ENCODE measurements around the gene CEACAM21. TPM values are rescaled to one million over a fixed set of nuclear protein-coding genes. Genes with fewer than 3 reads are reported as not detected.

The CEACAM21 gene
- polyA plus RNA-seq, 1 of the 3 experiments (the other 2 are of a cell fraction) = not detected

DNA sequence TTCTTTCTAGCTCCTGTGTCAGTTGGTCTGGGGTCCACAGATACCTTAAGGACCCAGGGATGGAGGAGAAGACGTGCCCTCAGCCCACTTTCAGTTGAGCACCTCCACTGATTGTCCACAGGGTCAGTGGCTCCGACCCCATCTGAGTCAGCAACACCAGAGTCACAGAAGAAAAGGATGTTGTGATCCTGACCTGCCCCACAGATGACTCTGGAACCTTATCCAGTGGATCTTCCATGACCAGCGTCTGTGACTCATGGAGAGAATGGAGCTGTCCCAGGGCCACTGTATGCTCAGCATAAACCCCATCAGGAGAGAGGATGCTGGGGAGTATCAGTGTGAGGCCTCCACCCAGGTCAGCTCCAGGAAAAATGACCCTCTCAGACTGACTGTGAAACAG, 28.9 kb downstream of the CEACAM21 start (continued):
- TF ChIP-seq, protein P1, sequence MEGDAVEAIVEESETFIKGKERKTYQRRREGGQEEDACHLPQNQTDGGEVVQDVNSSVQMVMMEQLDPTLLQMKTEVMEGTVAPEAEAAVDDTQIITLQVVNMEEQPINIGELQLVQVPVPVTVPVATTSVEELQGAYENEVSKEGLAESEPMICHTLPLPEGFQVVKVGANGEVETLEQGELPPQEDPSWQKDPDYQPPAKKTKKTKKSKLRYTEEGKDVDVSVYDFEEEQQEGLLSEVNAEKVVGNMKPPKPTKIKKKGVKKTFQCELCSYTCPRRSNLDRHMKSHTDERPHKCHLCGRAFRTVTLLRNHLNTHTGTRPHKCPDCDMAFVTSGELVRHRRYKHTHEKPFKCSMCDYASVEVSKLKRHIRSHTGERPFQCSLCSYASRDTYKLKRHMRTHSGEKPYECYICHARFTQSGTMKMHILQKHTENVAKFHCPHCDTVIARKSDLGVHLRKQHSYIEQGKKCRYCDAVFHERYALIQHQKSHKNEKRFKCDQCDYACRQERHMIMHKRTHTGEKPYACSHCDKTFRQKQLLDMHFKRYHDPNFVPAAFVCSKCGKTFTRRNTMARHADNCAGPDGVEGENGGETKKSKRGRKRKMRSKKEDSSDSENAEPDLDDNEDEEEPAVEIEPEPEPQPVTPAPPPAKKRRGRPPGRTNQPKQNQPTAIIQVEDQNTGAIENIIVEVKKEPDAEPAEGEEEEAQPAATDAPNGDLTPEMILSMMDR (IDR thresholded peaks at IDR 0.05) = no peak
- no peak for TF ChIP-seq TCF12 (IDR thresholded peaks at IDR 0.05)
- no peak for TF ChIP-seq POLR2AphosphoS5 (IDR thresholded peaks at IDR 0.05; ENCODE audit: low read depth, low read length)
- TF ChIP-seq FOXJ3 (CRISPR knock-in tag; IDR thresholded peaks at IDR 0.05) = no peak
- no peak for TF ChIP-seq RCOR1 (IDR thresholded peaks at IDR 0.05; ENCODE audit: low read length)

DNA sequence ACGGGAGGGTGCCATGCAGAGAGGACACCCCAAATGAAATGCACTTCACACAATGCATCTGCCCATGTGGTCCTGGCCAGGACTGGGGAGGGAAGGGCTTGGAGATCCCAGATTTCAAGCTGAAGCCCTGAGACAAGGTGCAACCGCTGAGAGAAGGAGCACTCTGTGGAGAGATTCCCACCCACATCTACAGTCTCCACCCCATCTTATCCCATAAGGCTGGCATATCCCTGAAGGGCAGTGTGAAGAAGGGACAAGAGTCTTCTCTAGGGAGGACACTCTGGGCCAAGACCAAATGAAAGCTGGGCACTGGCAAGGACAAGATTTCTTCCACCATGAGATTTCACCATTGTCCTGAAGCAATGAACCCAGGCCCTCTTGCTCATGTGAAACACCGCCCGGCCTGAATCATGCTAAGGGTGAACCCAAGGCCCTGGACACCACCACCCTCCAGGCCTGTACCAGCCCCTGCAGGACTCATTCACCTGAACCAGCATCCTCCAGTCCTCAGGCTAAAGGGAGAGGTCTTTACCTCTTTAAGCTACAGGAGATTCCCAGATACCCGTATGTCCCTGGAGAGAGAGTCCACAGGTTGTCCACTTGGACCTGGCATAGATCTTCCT, 30.4 kb downstream of the CEACAM21 start:
- WGBS (ENCODE audit: low lambda C conversion rate) = 0% methylated on average over 5 of the region's 5 CpGs

More for the DNA sequence above, 30.4 kb downstream of the CEACAM21 start:
- POLR2A ChIA-PET = no interaction called here
- TF ChIP-seq, protein P1 (IDR thresholded peaks at IDR 0.05) = no peak
- TF ChIP-seq, protein P2, sequence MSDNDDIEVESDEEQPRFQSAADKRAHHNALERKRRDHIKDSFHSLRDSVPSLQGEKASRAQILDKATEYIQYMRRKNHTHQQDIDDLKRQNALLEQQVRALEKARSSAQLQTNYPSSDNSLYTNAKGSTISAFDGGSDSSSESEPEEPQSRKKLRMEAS (IDR thresholded peaks at IDR 0.05; ENCODE audit: low read depth) = no peak
- TF ChIP-seq, protein P3, sequence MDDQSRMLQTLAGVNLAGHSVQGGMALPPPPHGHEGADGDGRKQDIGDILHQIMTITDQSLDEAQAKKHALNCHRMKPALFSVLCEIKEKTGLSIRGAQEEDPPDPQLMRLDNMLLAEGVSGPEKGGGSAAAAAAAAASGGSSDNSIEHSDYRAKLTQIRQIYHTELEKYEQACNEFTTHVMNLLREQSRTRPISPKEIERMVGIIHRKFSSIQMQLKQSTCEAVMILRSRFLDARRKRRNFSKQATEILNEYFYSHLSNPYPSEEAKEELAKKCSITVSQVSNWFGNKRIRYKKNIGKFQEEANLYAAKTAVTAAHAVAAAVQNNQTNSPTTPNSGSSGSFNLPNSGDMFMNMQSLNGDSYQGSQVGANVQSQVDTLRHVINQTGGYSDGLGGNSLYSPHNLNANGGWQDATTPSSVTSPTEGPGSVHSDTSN (IDR thresholded peaks at IDR 0.05) = no peak
- TF ChIP-seq NRF1 (IDR thresholded peaks at IDR 0.05; ENCODE audit: low read depth, low read length) (no peak), MXI1 (IDR thresholded peaks at IDR 0.05; ENCODE audit: low read depth, low read length) (no peak), RCOR1 (IDR thresholded peaks at IDR 0.05; ENCODE audit: low read length) (no peak), CHD2 (IDR thresholded peaks at IDR 0.05; ENCODE audit: low read length, partially characterized antibody) (no peak), RXRA (IDR thresholded peaks at IDR 0.05; ENCODE audit: borderline replicate concordance, low read depth) (no peak), TCF12 (IDR thresholded peaks at IDR 0.05) (no peak), GATA2 (CRISPR knock-in tag; IDR thresholded peaks at IDR 0.05) (no peak), FOXM1 (IDR thresholded peaks at IDR 0.05; ENCODE audit: low read depth) (no peak)
- TF ChIP-seq, protein P4, sequence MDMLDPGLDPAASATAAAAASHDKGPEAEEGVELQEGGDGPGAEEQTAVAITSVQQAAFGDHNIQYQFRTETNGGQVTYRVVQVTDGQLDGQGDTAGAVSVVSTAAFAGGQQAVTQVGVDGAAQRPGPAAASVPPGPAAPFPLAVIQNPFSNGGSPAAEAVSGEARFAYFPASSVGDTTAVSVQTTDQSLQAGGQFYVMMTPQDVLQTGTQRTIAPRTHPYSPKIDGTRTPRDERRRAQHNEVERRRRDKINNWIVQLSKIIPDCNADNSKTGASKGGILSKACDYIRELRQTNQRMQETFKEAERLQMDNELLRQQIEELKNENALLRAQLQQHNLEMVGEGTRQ (IDR thresholded peaks at IDR 0.05; ENCODE audit: borderline replicate concordance, low read depth, low read length) = no peak
- Histone ChIP-seq H3F3A (replicated peaks; ENCODE audit: insufficient read depth) (no peaks in the 10 kb centered on the region), H3K79me2 (ENCODE audit: insufficient read depth) (no peaks in the 10 kb centered on the region), H4K20me1 (ENCODE audit: insufficient read depth) (no peaks in the 10 kb centered on the region), H3K36me3 (replicated peaks in 1 of 2; ENCODE audit: control insufficient read depth in 1 of 2, insufficient read depth in 2 of 2, low read length in 1 of 2) (no peaks in the 10 kb centered on the region), H3K27ac (ENCODE audit: low read depth in 2 of 2, low read length in 1 of 2) (no peak overlapping the region), H3K4me1 (ENCODE audit: control insufficient read depth in 1 of 2, insufficient read depth in 2 of 2, low read depth in 1 of 2, low read length in 1 of 2) (no peaks in the 10 kb centered on the region), H2AFZ (ENCODE audit: low read depth) (no peak overlapping the region), H3K9me2 (no peaks in the 10 kb centered on the region), H3K9ac (no peak overlapping the region), H3K4me2 (no peak overlapping the region), H3K27me3 (ENCODE audit: insufficient read depth) (peaks cover 20% of the 10 kb centered on the region; the same call in 1 of the 2 replicates), H3K9me3 (no peaks in the 10 kb centered on the region), H3K4me3 (ENCODE audit: low read depth in 2 of 2, low read length in 1 of 2) (no peak overlapping the region)
- CTCF ChIA-PET = interaction anchor here (2.4 to 3.4 kb wide), 2 partner anchors 11 to 36 kb away, joined by 10 to 25 read pairs; no protein-coding TSS in a partner anchor
- no peak for DNase-seq
